Left colon (tissue), 2 donors: ENCODE measurements around the gene PSMD14. TPM values are rescaled to one million over a fixed set of nuclear protein-coding genes. Genes with fewer than 3 reads are reported as not detected.
A peak's percentile ranks its signal among the peaks of the same experiment; 100 is the strongest.

Experiments
- ATAC-seq: fragments of 200-7000 bp; cut with Tn5 transposase; one replicate; pipeline ENCODE4 v1.9.1; 2020; ENCODE audit warnings: mild to moderate bottlenecking, moderate library complexity
- DNase-seq, 2 donors: peaks; one replicate each; pipeline ENCODE4 v3.0.0-alpha.2; 2020
- intact Hi-C, 2 donors: fragments of 100-400 bp; cut with DNase I in 1 of 2; cut with micrococcal nuclease in 1 of 2; formaldehyde crosslinking; loops; one replicate each; pipeline versions ENCODE4 v1.11.2 to v1.14.0; 2022; cut with DNase I, micrococcal nuclease
- total RNA-seq, 2 donors: library from RNA; stranded (reverse); fragmentation: NEBNext Ultra II Directional; extraction: Animal tissue kit (Norgen Biotek cat#: 25700); gene quantifications; one replicate each; pipeline ENCODE4 v1.2.1, GENCODE V29; 2021
- donor health status: DM: no; HTN: no; CAD: no.
- donor health status: DM: yes; HTN: yes; CAD: no.

Gene PSMD14
- total RNA-seq, 2 donors from 2014 or later = 27.2 to 34.5 TPM

DNA sequence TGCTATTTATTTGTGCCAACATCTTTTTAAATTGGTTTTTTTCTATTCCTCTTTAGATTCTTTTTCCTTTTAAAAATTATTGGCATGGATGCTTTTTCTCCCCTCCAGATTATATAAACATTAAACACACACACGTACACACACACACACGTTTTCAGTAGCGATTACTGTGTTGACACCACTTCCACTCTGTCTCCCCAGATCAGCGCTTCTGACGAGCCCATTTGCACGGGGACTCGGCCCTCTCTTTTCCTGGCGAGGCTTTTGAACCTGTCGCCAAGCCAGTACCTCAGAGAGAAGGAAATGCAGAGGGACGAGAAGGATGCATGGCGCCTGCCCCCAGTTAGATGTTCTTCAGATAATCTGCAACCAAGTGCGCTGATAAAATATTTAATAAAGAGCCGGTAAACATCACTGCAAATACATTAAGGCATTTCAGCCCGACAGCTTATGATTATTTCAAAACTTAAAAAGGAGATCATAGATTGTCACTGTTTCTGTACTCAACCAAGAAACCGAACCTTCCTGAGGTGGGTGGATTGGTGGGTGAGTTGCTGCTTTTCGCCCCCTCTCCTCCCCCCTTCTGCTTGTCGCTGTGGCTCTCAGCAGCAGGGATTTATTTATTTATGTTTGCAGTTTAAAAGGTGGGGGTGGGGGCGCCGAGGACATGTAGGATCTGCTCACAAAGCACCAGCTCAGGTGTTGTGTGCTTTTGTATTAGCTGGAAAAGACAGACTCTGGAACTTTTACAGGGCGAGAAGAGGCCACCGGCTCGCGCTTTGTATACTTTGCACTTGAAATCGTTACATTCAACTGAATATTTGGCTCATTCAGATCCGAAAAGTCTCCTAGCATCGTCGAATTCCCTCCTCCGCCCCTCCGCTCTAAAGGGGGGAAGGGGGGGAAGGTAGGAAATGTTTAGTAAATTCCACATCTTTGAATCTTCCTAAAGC lies 107.1 kb downstream of the PSMD14 start:
- no peak for DNase-seq
- ATAC-seq = no peak
- intact Hi-C loops = no loop called here

DNA sequence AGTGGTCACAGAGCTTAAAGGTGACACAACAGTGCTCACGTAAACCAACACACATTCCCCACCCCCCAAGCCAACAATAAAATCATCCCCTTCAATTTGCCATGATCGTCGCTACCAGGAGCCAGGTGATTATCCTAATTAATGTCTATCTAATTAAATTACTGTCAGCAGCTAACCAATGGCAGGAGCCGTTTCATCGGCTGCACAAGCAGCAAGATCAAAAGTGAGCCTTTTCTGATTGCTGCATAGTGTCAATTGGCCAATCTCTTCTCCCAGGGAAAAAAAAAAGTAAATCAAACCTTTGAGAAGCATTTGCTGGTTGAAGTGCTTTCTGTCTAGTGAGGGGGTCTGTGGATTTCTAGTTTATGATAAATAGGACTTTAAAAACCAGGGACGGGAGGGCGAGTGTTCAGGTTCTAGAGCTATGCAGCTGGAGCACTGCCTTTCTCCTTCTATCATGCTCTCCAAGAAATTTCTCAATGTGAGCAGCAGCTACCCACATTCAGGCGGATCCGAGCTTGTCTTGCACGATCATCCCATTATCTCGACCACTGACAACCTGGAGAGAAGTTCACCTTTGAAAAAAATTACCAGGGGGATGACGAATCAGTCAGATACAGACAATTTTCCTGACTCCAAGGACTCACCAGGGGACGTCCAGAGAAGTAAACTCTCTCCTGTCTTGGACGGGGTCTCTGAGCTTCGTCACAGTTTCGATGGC lies 107.9 kb downstream of the PSMD14 start, which contains the start of gene TBR1:
Gene TBR1, plus strand, starts transcription at position 311 of the 721 bp plus-strand sequence. Its CDS starts 114 bp downstream, at position 425.
- ATAC-seq = no peak
- intact Hi-C loops = no loop called here
- no peak for DNase-seq

DNA sequence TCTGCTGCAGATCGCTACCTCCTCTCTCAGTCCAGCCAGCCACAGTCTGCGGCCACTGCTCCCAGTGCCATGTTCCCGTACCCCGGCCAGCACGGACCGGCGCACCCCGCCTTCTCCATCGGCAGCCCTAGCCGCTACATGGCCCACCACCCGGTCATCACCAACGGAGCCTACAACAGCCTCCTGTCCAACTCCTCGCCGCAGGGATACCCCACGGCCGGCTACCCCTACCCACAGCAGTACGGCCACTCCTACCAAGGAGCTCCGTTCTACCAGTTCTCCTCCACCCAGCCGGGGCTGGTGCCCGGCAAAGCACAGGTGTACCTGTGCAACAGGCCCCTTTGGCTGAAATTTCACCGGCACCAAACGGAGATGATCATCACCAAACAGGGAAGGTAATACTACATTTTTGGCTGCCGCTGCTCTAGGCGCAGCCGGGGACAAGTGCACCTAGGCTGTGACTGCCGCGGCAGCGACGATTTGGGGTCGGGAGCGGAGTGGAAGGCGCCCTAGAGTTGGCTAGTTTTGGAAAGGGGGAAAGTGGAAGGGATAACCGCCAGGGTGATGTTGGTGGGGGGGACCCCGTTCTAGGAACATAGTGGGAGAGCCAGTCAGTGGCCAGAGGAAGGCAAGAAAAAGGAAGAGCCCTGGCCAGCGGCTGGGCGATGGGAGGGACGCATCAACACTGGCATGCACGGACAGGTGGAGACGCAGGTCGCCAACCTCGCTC lies 108.6 kb downstream of the PSMD14 start:
- intact Hi-C loops = no loop called here
- DNase-seq = no peak
- no peak for ATAC-seq

DNA sequence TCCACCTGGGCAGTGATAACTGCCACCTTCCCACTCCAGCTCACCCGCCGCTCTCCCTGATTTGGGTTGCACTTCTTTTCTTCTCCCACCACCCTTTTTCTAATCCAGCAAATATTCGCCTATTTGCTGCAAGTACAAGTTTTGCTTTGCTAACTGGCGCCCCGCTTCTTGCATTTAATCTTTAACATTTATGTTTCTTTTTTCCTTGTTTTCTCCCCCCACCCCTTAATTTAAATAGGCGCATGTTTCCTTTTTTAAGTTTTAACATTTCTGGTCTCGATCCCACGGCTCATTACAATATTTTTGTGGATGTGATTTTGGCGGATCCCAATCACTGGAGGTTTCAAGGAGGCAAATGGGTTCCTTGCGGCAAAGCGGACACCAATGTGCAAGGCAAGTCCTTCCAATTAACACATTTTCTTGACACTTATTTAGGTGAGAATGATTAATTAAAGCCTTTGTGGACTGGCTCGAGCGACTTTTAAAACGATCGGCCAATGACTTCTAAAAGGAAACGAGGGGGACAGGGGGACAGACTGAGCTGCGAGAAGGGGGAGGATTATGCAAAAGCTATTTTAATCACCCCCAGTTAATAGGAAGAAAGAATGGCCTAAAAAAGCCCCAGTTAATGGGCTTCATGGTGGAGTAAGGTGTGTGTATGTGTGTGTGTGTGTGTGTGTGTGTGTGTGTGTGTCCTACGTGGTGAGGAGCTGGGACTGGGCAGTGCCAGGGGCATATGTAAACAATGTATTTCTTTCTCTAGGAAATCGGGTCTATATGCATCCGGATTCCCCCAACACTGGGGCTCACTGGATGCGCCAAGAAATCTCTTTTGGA lies 109.4 kb downstream of the PSMD14 start:
- intact Hi-C loops = no loop called here
- no peak for ATAC-seq
- DNase-seq = no peak

DNA sequence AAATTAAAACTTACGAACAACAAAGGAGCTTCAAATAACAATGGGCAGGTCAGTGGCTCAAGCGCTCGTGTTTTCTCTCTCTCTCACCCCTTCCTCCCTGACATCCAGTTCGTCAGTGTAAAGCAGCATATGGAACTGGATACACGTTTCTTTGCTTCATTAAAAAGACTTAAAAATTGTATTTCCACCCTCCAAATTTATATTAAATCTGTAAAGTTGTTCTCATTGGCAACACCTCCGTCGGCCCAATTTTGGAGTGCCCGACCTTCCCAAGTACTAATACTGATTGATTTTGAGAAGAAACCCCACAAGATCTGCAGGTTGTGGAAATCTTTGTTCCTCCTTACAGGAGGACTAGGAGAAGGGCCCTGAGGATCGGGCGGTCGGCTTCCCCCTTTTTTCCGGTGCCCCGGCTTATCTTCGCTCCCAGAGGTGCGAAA lies 110.1 kb downstream of the PSMD14 start:
- no peak for DNase-seq

DNA sequence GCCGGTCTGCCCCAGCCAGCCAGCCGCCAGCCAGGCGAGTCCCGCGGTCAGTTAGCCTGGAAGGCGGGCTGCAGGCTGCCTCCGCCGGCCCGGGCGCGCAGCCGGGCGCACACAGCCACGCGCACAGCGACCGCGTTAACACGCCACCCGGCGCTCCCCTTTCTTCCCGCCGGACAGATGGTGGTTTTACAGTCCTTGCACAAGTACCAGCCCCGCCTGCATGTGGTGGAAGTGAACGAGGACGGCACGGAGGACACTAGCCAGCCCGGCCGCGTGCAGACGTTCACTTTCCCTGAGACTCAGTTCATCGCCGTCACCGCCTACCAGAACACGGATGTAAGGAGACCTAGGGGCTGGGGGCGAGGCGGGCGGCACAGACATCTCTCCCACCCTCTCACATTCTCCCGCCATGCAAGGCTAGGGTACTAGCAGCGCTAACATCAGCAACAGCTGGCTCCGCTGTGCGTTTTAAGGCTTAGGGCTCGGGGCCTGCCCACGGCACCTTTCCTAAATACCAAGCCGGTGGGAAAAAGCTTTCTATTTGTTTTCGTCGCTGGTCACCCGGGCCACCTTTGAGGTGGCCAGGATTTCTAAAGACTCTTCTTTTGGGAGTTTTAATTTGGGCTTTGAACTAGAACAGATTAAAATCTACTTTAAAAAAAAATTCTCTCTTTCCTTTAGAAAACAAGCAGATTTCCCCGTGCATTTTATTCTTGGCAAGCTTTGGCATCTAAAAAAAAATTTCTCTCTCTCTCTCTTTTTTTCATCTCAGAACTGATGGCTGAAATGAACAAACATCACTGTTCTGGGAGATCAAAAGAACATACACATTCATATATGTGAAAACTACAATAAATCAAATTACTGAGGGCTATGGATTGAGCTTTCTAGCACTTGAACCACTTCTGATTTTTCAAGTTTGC lies 110.8 kb downstream of the PSMD14 start:
- ATAC-seq = peak; percentile 74
- peak; percentile 39 to 59 for DNase-seq

More for the DNA sequence above, 110.1 kb downstream of the PSMD14 start:
- intact Hi-C loops = no loop called here
- no peak for ATAC-seq

DNA sequence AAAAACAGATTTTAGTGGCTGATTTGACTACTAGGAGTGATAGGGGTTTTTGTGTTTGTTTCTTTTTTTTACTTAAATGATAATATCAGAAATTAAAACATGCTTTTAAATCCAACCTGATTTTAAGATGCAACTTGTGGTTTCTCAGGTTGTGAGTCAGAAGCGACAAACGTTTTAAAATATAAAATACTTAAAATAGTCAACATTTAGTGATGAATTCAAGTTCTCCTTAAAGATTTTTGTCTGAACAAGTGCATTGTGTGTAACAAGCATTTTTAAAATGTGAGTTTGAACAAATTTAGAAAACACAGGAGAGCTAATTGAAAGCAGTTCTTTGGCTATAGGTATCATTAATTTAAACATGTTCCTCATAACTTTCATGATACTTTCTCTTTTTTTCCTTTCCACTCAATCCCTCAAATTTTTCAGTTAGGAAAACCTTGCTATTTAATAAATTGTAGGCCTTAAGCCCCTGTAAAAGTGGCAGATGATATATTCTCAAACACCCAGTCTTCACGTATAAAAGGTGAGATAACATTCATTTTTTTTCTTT lies 111.5 kb downstream of the PSMD14 start:
- no peak for DNase-seq
- ATAC-seq = no peak
- intact Hi-C loops = no loop called here

More for the DNA sequence above, 110.8 kb downstream of the PSMD14 start:
- intact Hi-C loops = no loop called here

DNA sequence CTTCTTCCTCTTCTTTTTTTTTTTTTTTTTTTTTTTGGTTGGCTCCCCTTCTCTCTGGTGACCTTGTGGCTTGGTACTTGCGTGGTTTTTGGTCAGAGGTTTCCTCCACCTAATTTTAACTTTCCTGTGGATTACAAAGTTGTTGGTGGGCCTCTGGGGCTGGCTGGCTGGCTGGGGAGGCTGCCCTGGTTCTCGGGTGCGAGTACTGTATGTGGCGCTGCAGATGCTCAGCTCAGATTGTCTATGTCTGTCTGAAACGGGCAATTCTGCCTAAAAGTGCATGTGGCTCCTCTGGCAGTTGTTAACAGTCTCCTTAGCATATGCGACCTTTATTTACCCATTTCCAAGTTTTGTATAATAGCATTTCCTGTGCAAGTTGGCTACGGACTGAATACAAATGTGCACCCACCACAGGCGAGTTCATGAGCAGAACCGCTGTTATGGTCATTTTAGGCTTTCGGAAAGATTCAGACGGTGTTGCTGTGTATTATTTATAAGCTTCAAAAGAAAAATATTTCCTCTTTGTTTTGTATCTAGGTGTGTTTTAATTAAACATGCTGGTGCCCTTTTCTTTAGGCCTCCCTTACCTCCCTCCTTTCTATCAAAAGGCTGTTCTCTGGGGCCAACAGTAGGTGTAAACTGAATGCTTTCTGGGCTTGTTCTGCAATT lies 112.3 kb downstream of the PSMD14 start:
- no peak for DNase-seq
- intact Hi-C loops = no loop called here
- ATAC-seq = no peak

DNA sequence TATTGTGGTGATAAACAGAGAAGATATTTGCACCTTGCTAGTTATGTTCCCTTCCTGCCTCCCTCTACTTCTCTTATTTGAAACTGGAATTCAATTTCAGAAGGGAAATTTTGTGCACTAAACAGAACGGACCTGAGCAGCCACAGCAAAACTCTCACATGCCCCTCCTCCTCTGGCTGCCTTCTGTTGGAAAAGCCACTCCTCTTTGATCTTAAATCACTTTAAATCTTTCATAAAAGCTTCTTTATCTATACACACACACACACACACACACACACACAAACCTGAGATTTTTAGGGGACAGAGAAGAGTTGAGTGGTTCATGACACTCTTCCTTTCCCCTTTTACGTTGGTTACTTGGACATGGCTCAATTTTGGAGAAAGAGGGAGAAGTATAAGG lies 113.5 kb downstream of the PSMD14 start:
- intact Hi-C loops = no loop called here
- ATAC-seq (no peak), DNase-seq (no peak)

DNA sequence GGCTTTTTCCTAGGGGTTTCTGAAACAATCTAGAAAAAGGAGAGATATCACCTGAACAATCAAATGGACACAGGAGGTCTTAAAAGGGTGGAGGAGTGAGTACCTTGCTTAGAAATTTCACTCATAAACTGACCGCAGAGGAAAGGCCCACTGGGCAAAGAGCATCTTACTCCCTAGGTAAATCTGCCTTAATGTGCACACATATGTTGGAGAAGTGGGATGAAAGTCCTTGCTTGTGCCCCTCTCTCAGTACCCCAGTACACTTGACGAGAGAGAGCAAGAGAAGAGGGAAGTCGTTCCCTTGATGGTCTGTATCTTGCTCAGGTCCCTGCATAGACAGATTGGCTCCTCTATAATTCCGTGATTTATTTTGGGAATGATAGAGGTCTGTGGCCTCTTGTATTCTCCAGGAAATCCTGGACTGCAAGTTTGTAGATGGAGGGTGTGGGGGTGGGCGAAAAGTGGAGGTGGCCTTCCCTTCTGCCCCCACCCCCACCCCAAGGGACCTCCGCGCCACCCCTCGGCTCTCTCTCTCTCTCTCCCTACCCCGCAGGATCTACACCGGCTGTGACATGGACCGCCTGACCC lies 114.7 kb downstream of the PSMD14 start:
- intact Hi-C loops = no loop called here
- no peak for DNase-seq
- no peak for ATAC-seq

DNA sequence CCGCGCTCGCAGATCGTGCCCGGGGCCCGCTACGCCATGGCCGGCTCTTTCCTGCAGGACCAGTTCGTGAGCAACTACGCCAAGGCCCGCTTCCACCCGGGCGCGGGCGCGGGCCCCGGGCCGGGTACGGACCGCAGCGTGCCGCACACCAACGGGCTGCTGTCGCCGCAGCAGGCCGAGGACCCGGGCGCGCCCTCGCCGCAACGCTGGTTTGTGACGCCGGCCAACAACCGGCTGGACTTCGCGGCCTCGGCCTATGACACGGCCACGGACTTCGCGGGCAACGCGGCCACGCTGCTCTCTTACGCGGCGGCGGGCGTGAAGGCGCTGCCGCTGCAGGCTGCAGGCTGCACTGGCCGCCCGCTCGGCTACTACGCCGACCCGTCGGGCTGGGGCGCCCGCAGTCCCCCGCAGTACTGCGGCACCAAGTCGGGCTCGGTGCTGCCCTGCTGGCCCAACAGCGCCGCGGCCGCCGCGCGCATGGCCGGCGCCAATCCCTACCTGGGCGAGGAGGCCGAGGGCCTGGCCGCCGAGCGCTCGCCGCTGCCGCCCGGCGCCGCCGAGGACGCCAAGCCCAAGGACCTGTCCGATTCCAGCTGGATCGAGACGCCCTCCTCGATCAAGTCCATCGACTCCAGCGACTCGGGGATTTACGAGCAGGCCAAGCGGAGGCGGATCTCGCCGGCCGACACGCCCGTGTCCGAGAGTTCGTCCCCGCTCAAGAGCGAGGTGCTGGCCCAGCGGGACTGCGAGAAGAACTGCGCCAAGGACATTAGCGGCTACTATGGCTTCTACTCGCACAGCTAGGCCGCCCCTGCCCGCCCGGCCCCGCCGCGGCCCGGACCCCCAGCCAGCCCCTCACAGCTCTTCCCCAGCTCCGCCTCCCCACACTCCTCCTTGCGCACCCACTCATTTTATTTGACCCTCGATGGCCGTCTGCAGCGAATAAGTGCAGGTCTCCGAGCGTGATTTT lies 115.5 kb downstream of the PSMD14 start:
- ATAC-seq = peak; percentile 75
- intact Hi-C loops = no loop called here
- peak in 1 of 2 donors; percentile 37 for DNase-seq

DNA sequence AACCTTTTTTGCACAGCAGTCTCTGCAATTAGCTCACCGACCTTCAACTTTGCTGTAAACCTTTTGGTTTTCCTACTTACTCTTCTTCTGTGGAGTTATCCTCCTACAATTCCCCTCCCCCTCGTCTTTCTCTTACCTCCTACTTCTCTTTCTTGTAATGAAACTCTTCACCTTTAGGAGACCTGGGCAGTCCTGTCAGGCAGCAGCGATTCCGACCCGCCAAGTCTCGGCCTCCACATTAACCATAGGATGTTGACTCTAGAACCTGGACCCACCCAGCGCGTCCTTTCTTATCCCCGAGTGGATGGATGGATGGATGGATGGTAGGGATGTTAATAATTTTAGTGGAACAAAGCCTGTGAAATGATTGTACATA lies 116.2 kb downstream of the PSMD14 start:
- DNase-seq = no peak

DNA sequence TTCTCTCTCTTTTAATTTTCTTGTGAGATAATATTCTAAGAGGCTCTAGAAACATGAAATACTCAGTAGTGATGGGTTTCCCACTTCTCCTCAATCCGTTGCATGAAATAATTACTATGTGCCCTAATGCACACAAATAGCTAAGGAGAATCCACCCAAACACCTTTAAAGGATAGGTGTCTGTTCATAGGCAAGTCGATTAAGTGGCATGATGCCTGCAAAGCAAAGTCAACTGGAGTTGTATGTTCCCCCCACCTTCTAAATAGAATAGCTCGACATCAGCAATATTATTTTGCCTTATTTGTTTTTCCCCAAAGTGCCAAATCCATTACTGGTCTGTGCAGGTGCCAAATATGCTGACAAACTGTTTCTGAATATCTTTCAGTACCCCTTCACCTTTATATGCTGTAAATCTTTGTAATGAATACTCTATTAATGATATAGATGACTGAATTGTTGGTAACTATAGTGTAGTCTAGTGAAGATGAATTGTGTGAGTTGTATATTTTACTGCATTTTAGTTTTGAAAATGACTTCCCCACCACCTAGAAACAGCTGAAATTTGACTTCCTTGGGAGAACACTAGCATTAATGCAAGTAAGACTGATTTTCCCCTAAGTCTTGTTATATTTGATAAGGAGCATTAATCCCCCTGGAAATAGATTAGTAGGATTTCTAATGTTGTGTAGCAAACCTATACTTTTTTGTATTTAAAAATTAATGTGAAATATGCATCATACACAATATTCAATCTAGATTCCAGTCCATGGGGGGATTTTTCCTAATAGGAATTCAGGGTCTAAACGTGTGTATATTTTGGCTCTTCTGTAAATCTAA lies 116.9 kb downstream of the PSMD14 start:
- intact Hi-C loops = no loop called here
- DNase-seq = no peak
- ATAC-seq = no peak

More for the DNA sequence above, 116.2 kb downstream of the PSMD14 start:
- intact Hi-C loops = no loop called here
- no peak for ATAC-seq
